Stimulated activated CD4-positive, alpha-beta T cell treated with anti-CD3 and anti-CD28 coated beads, Interleukin-1b, Interleukin-23, amount 100 ng/mL, for 4 hours (primary cell): ENCODE data around the gene LGR5.

Experiments
- DNase-seq, 2 donors: peaks; one replicate each; pipeline ENCODE4 v3.0.0-alpha.2; 2020; ENCODE audit warnings: low read depth in 2 of 2

Gene LGR5

DNA sequence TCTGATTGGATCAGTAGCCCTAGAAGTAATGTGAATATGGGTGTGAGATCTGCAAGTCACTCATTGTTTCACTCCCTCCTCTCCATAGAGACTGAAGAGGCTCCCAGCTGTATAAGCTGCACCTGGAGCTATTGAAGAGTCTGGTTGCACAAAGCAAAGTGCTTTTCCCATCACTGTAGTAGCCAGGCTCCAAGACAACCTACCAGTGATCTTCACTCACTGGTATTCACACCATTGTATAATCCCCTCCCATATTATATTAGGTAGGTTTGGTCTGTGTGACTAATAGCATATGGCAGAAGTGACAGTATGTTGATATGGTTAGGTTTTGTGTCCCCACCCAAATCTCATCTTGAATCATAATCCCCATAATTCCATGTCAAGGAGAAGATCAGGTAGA lies 159.6 kb downstream of the LGR5 start:
- no peak for DNase-seq

DNA sequence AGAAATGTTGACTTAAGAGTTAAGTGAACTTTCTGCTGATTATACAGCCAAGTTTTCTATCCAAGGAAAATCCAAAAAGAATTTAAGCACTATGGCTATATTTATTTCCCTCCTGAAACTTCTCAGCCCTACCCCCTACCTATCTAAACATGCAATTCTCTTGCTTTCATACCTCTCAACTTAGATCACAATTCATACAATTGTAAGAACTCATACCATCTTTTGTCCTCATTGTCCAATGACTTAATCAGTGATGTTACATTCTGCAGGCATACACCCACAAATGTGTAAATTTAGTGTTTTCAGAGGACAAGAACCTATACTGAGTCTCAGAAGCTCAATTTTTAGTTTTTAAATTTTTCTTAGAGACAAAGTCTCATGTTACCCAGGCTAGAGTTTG lies 161.9 kb downstream of the LGR5 start:
- DNase-seq: no peak

DNA sequence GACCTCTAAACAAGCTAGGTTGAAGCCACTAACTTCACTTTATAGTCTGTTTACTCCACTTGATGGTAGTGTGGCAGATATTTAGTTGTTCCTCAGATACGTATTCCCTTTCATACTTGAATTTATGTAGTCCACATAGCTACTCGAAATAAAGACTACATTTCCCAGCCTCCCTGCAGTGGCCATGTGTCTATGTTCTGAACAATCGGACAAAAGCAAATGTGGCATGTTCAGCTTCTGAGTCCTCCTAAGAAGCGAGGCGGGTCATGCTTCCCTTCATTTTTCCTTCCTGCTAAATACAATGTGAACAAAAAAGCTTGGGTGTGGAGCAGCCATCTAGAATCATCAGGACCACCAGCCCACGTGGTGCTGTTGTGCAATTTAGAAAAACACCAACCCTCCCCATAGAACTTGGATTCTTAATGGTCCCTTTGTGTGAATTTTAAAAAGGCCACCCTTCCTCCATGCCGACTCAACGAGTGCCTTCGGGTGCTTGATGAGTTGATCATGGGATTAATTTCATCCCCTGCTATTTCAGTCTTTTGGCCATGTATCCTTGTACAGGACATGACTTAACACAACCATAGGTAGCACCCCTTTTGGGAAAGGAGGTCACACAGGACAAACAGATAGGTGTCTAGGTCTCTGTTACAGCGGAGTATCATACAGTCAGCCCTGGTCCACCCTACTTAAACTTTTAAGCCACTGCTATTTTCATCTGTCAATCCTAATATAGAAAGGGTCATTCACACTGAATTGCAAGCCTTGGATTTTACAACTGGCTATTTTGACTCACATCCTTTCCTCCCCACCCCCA lies 163.4 kb downstream of the LGR5 start:
- DNase-seq: no peak

DNA sequence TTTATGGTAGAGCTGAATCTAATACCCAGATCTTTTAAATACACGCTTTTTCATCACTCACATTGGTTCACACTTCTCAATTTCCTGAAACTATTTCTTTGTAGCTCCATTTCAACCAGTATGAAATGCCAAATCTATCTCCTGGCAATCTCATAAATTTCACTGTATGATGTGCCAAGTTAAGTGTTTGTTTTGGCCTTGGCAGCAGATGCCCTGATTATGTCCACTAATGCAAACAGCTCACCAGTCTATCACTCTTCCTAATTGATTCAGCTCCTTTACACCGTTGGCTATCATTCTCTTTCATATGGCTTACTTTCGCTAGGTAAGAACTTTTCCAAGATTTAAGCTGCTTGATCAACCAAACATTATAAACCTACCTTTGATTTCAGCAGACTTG lies 165.4 kb downstream of the LGR5 start:
- no peak for DNase-seq

DNA sequence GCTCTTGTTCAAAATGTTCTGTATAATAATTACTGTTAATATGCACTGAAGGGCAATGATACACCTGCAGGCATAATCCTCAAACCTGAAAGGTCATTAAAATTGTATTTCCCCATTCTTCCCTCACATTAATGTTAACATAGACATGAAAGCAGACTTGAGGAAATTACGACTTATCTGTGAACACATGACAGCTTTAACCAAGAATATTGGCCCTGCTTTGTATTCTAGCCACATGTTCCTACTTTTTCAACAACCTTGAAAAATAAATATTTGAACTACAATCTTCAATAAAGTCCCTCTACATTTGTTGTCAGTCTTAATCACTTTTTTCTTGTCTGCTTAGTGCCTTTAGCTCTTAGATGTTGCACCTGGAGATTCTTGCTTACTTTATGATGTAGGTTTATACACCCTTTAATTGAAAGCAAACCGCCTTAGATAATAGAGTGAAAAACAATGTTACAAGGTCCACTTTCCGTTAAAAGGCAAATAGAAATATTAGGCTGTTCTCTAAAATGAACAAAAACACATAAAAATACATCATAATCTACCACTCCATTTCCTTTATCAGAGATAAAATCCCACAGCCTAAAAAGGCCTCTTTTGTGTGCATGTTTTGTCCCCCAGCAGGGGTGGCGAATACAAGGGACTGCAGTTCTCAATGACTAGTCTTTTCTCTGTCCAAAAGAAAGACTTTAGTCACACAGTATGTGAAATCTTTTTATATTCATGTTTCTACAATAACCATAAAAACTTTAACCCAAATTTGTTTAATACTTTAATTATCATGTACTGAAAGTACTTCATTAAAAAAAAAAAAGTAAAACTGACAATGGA lies 168.1 kb downstream of the LGR5 start:
- DNase-seq: no peak

DNA sequence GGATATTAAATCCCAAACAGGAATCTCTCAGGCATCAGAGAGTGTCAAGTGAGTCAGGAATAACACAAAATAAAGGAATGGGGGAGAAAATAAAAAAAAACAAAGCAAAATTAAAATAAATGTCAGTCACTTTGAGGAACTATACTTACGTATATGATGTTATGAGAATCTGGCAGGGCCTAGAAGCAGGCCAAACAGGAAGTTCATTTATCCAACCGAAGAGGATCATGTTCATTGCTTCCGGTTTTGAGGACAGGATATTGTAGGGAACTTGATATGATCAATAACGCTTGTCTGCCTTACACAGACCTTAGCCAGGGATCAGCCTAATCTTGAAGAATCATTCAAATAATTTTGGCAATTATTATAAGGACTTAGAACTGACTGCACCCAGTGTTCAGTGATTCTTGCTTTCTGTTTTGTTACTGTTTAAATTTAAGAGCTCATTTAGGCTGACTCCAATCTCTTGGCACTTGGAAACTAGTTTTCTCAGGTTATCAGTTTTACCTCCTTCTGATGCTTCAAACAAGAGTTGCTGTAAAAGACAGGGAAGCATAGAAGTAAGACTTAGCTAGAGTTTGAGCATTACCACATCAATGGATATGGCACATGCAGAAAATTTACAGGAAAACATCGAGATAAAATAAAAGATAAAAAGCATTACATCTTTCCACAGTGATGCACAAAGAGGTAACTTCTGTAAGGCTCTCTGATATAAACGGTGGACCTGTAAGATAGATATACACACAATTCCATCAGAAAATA lies 170.6 kb downstream of the LGR5 start:
- DNase-seq: no peak

DNA sequence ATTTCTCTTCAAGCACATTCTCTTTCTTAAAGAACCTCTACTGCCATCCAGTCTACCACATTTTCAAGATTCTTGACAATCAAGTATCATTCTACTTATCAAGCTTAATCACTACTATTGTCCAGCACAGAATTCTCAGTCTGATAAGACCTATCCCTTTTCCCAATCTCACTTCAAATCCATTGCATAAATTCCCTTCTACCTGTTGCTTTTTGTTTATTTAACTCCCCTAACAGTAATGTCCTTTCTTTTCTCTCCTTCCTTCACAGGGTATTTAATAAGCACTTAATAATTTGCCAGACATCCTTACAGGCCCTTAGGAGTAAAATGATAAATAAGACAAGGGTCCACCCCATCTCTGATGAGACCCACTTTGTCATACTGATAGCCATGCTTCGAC lies 182.3 kb downstream of the LGR5 start:
- no peak for DNase-seq

DNA sequence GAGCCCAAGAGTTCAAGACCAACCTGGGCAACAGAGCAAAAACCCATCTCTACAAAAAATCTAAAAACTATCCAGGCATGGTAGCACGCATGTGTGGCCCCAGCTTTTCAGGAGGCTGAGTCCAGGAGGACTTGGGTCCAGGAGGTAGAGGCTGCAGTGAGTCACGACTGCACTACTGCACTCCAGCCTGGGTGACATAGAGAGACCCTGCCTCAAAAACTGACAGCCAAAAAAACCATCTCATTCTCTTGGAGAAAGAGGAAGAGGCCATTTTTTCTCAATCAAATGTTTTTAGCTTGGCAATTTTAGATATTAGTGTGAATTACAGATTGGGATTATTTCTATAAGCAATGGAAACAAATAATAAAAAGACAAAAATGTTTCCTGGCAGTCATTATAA lies 185.9 kb downstream of the LGR5 start:
- DNase-seq: no peak

DNA sequence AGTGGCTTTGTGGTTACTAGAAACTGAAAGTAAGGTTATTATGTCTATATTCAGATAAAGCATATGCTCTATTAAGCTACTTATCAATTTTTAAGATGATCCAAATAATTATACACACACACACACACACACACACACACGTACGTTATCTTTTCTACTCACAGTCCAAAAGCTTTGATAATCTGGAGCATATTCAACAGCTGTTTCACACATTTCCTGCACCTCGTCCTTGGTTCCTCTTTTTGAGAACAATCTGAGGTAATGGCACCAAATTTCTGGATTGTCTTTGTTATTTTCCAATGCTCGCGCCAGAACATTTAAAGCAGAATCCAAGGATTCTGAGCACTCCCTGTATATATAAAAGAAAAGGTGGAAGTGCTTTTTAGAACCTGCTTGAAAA lies 186.5 kb downstream of the LGR5 start:
- DNase-seq: no peak

DNA sequence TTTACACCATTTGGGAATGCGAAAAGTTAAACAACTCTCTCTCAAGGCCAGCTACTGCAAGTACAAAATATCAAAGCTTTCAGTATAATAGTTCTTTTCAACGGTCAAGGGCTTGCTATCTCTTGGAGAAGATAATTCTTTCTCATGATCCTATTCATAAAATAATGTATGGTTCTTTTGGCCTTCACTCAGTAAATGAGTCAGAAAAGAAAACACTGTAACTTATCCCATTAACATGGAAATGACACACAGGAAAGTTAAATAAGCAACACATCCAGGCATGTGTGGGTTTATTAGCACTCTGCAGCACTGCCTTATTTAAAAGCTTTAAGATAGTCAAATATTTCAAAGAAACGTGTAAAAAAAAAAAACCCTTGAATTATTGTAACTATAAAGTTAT lies 187.2 kb downstream of the LGR5 start:
- no peak for DNase-seq

DNA sequence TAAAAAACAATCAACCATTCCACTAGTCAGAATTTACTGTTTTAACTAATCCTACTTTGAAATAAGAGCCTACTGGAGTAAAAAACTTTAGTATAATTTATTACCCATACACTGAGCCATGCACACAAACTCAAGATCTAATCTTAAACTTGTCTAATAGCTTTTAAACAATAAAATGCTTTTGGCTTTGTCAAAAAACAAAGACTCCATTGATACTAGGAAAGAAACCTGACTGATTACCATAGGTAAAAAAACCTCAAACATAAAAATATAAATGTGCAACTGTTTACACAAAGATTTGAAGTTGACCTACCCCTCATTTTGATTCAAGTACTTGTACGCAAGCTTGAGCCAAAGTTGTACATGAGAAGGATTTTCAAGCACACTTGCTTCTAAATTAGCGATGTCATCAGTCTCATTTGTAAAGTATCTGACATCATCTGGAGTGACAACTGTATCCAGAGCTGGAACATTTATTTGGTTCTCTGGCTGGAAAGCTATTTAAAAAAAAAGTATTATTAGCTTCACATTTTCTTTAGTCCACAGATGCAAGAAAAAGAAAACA lies 187.9 kb downstream of the LGR5 start:
- DNase-seq: no peak
